GM12801 (cell line): ENCODE data around the gene WAC.

ENCODE experiments used
- CTCF ChIP-seq: IDR thresholded peaks from one replicate; pipeline ENCODE4 v1.5.1; 2011; ENCODE audit warnings: control low read depth; ENCODE audit not compliant: insufficient read length; ENCODE audit errors: extremely low read depth

Gene WAC

GRCh38 chr10:28541717-28542365 is 8.9 kb downstream of the WAC start:
- TF ChIP-seq CTCF = no peak

GRCh38 chr10:28542728-28543127 is 9.8 kb downstream of the WAC start:
- TF ChIP-seq CTCF = no peak

- no peak for TF ChIP-seq CTCF
Measured at GRCh38 chr10:28544058-28544457, 11.1 kb downstream of the WAC start.

GRCh38 chr10:28545967-28546644 is 13.2 kb downstream of the WAC start:
- TF ChIP-seq CTCF = no peak

- no peak for TF ChIP-seq CTCF
Measured at GRCh38 chr10:28548781-28549498, 16.0 kb downstream of the WAC start.

GRCh38 chr10:28551086-28551485 is 18.2 kb downstream of the WAC start:
- no peak for TF ChIP-seq CTCF

GRCh38 chr10:28552775-28553174 is 19.9 kb downstream of the WAC start:
- TF ChIP-seq CTCF = no peak
